HG03520 (cell line): Measurements from ENCODE around the gene UBTD1.
"Not testable (repeated sequence)": the region's sequence is repeated elsewhere in the genome, so short reads cannot be mapped to it uniquely, and the experiment has no call there.

Experiments
- ATAC-seq: cut with Tn5 transposase; IDR thresholded peaks from one replicate; pipeline ENCODE4 v1.9.1; 2021; ENCODE audit warnings: mild to moderate bottlenecking, moderate library complexity; ENCODE audit not compliant: unreplicated experiment

The UBTD1 gene

DNA sequence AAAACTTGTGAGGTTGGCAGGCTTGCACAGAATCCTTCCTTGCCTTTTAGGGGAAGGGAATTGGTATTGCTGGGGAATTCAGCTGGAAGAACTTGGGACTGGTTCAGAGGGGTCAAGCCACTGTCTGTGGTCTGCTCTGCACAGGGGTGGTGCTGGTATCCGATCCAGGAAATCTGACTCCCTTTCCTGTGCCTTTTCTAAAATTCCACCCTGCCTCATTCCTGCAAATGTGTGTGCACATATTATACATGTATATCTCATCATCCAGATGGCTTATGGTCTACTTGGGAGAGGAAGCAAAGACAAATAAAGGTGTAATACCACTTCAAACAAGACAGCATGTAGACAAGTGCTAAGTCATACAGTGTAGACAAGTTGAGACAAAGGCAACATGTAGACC is 14.3 kb downstream of the UBTD1 start:
- no peak for ATAC-seq

DNA sequence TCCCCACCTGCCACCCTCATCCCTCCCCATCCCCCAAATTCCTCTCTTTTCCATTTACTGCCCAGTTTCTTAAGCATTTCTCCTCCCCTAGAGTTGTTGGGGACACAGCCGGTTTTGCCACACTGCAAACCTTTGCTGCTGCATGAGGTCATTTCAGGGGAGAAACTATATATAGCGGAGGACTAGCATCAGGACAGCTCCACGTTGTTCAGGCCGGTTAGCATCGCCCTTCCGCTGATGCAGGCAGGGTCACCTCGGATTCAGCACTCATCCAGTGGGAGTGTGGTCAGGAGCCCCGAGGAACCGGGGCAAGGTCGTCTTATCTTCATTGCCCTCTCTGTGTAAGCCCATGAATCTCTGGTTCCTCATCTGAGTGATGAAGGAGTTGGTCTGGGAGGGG is 15.6 kb downstream of the UBTD1 start:
- no peak for ATAC-seq

DNA sequence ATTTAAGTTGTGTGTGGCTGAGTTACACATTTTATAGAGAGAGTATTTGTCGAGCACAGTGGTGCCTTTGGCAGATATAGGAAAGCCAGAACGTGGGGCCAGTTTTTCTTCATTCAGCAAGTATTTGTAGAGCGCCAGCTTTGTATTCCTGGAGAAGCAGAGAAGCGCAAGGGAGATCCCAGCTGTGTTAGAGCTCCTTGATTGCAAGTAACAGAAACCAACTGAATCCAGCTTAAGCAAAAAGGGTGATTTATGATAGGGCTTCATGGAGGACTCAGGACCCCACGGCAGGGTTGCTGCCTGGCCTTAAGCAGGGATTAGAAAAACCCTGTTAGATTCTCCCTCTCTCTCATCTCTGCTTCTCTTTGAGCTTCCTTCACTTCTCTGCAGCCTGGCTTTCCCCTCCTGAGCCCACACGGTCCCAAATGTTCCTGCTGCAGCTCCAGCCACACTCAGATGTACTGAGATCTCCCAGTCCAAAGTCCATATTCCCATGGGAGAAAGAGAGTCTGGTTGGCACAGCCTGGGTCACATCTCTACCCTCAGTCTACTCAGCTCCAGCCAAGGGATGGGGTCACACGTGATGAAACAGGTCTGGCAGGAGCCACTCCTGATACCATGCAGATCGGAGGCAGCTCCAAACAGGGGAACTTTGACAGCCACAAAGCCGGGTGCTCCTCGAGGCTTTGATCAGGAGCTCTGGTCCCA is 16.7 kb downstream of the UBTD1 start:
- no peak for ATAC-seq

DNA sequence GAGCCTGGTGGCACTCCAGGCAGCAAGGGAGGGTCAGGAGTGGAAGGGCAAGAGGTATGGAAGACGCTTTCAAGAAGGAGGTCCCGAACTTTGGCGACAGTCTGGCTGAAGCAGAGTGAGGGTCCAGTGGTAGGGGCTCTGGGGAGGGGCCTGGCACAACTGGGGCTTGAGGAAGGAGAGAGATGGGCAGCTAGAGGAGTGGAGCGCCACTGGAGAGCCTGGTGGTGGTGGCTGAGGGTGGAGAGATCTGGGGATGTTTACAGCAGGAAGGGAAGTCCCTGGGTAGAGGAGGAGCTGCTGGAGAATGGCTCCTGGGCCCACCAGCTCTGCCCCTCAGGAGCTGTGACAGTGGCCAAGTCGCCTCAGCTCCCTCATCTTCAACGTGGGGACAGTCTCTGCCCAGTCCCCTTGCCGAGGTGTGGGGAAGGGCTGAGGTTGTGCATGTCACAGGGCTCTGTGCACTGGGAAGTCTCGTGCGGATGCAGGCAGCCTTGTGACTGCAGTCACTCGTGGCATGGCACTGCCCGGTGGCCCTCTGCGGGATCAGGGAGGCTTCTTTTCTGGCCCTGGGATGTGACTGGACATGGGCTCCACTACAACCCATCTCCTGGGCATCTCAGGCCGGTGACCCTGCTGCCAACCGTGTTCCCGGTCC is 18.5 kb downstream of the UBTD1 start:
- ATAC-seq, result no peak

DNA sequence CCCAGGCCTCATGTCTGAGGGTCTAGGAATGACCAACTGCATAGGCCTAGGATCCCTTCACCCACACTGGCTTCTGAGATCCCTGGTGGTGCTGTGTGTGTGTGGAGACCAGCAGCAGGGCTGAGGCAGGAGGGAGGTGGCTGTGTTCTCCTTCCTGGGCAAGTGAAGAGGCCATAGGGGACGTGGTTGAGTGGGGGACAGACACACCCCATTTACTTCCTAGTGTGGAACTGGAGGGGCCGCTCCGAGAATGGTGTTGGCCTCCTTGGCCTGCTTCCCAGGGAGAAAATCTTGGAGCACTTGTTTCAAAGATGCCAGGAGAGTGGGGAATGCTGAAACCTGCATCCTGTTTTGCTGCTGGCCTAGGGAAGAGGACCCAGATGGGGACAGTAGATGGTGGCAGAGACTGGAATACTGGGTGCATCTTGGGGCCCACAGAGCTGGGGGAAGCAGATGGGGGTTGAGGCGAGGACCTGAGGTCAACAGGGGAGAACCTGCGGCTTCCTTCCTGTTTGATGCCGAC is 19.1 kb downstream of the UBTD1 start:
- ATAC-seq, result no peak

DNA sequence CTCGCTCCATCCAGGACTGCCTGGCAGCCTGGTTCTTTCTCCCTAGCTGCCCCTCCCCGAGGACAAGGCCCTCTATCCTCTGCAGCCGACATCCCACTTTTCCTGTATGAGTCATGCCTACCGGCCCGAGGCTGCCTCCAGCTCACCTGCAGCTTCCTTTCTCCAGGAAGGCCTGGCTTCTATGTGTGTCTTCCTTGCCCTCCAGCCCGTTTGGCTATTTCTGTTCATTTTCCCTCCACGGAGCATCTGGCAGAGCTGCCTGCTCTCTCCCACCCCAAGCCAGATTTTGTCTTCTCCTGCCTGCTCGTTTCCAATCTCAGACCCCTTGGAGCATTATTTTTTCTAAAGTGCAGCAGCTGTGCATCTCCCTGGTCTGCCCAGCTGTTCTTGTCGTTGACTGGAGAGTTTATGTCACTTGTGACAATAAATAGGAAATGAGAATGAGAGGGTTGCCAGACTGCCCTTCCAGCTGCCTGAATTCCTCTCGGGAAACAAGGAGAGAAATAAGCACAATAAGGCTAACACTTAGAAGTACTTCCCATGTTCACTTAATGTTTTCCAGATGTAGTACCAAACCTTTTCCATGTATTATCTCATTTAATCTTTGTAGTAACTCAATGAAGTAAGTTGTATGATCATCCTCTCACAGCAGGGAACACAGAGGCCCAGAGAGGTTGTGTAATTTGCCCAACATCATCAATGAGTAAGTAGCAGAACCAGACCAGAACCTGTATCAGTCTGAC is 19.7 kb downstream of the UBTD1 start:
- no peak for ATAC-seq

DNA sequence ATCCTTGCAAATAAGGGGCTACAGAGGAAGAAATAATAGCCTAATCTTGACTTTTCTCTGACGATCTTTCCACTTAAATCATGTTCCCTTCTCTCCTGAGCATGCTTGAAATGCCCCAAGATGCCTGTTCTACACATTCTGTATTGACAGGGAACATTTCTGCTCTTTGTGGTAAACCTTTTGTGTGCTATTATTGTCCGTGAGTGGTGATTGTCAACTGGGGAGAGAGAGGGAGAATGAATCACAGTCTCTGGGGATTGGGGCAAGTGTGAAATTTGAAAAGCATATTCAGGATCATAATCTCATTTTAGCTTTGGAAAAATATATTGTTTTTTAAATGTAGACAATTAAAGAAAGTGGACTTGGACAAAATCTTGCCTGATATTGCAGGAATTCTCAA is 20.6 kb downstream of the UBTD1 start:
- no peak for ATAC-seq

DNA sequence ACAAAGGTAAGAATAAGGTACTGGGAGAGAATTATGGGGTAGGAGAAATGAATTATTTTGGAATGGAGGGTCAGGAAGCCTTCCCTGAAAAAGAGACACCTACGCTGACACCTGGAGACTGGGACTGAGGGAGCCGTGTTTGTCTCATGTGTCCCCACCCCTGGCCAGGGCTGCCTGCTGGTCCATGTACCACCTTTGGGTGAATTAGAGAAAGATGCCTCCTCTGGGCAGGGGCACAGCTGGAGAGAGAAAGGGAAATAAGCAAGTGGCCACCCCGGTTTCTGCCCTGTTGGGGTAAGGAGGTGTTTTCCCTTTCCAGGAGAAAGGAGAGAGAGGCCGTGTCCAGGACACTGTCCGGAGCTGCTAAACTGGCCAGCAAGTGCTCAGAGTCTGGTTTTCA is 21.8 kb downstream of the UBTD1 start:
- no peak for ATAC-seq

DNA sequence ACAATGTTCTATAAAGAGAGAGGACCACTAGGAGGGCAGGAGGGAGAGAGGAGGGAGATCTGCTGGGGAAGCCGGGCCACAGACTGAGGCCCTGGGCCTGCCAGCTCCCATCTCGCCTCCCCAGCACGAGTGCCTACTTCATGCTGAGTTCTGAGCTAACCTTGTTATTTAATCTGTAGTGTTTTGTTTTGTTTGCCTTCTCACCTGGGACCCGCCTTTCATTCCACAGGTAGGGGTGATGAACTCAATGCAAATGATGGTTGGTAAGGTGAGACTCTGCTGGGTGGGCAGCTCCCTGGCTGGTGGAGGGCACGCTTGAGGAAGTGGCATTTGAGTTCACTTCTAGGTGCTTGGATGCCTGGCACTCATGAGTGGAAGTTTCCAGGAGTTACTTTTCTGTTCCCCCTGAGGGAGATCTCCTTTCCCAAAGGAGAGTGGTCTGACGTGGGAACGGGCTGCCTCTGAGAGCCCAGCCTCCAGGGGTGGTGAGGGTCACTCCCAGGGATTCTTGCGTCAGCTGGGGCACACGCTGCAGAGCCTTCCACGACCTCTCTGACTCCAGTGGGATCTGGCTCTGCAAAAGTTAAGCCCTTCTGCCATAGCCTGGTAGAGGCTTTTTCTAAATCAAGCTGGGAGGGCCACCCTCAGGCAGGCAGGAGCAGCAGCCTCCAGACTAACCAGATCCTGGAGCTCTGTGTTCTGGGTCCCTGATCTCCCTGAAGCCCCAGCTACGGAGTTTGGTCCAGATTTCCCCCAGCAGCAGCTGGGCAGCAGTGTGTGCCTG is 22.4 kb downstream of the UBTD1 start:
- ATAC-seq, result no peak

DNA sequence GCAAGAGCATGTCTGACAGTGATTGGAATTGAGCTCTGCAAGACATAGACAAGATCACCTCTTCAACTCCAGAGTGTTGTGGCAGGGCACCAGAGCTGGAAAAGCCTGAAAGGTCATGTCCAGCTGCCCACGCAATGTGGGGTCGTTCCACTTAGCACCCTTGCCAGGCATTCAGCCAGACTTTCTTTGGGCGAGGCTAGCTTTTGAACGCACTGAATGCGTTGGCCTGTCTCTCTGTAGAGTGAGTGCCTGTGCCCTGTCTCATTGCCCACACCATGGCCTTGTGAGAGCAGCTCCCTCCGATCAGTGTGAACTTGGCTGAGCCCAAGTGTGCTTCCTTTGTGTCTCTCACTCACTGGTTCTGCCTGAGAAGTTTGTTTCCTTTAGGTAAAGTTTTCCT is 23.3 kb downstream of the UBTD1 start:
- no peak for ATAC-seq

DNA sequence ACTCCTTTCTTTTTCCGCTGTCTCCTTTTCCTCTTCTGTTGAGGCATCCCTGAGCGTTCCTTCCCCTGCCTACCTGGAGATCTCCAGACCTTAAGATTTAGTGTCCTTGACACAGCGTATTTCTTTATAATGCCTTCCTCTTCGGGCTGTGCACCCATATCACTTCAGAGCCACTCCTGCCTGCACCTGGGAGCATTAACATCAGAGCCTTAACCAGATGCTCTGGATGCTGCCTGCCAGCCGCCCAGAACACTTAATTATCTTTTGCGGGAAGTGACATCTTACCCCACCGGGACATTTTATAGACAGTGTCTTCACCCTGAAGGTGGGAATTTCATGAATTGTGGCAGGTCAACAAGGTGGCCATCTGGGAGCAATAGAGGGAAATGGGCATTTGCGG is 24.2 kb downstream of the UBTD1 start:
- ATAC-seq, result no peak

DNA sequence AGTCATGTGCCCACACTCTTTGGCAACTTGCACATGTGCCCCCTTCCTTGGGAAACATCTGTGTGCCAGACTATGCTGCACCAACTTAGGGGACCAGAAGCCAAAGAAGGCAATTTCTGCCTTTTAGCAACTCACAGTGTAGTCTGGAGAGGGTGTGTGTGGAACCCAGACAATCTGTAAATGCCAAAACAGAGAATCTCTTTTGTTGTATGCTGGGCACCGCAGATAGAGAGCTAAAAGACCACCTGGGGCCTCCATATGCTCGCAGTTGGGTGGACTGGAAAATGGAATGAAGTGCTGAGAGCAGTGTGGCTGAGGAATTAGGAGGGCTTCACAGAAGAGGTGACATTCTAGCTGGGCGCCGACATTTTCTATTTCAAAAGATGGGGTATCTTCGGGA is 26.4 kb downstream of the UBTD1 start:
- ATAC-seq, result no peak

DNA sequence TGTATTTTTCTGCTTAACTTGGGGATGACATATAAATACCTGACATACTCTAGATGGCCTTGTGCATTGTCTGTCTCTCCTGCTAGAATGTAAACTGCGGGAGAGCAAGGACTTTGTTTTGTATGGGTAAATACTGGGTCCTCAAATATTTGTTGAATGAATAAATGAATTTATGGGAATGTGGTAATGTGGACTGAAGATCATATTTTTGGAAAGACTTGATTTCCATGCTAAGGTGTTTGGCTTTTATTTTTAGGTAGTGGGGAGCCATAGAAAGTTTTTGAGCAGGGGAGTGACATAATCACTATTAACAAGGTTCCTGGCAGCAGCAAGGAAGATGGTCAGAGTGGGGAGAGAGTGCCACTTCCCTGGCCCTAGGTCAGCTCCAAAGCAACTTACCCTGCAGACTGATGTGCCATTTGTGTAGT is 27.0 kb downstream of the UBTD1 start:
- ATAC-seq, result no peak

DNA sequence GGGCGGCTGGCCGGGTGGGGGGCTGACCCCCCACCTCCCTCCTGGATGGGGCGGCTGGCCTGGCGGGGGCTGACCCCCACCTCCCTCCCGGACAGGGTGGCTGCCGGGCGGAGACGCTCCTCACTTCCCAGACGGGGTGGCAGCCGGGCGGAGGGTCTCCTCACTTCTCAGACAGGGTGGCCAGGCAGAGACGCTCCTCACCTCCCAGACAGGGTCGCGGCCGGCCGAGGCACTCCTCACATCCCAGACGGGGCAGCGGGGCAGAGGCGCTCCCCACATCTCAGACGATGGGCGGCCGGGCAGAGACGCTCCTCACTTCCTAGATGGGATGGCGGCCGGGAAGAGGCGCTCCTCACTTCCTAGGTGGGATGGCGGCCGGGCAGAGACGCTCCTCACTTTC is 30.2 kb downstream of the UBTD1 start:
- not testable (repeated sequence) for ATAC-seq

DNA sequence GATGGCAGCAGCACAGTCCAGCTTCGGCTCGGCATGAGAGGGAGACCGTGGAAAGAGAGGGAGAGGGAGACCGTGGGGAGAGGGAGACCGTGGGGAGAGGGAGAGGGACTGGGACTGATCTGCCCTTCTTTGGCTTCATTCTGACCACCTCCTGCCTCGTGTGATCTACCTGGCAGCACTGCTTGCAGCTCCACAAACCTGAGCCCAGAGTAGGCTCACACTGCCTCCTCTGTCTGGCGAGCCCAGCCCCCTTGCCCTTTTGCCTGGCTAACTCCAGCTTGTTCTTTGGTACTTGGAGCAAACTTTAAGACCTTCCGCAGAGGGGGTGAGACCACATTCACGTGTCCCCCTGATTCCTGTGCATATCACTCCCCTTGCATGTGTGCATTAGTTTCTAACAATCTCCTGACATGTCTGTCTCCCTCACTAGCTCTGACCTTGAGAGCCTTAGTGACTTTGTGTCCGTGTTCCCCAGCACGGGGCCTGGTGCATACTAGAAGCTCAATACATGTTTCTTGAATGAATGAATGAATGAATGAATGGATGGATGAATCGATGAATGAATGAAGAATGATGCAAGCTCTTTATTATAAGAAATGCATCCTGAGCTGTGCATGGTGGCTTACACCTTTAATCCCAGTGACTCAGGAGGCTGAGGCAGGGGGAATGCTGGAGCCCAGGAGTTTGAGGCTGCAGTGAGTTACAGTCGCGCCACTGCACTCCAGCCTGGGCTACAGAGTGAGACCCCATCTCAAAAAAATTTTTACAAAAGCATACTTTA is 31.2 kb downstream of the UBTD1 start:
- ATAC-seq, result no peak

DNA sequence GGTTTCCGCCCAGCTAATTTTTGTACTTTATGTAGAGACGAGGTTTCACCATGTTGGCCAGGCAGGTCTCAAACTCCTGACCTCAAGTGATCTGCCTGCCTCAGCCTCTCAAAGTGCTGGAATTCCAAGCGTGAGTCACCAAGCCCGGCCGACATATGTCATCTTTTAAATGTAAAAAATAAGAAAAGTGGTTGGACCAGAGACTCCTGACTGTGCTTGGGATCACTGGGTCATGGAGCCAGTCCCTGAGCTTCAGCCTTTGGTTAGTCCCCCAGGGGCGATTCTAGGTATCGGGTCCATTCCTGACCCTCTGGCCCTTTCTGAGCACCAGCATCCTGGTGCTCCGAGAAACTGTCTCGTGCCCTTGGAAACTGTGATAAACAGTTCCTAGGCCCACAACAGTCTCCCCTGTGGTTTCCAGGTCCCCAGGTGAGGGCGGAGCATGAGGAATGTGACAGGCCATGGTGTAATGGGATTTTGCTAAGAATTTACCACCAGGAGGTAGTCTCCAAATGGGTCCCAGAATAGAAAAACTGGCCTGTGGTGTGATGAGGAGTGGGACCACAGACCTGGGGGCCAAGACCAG is 32.8 kb downstream of the UBTD1 start:
- no peak for ATAC-seq

DNA sequence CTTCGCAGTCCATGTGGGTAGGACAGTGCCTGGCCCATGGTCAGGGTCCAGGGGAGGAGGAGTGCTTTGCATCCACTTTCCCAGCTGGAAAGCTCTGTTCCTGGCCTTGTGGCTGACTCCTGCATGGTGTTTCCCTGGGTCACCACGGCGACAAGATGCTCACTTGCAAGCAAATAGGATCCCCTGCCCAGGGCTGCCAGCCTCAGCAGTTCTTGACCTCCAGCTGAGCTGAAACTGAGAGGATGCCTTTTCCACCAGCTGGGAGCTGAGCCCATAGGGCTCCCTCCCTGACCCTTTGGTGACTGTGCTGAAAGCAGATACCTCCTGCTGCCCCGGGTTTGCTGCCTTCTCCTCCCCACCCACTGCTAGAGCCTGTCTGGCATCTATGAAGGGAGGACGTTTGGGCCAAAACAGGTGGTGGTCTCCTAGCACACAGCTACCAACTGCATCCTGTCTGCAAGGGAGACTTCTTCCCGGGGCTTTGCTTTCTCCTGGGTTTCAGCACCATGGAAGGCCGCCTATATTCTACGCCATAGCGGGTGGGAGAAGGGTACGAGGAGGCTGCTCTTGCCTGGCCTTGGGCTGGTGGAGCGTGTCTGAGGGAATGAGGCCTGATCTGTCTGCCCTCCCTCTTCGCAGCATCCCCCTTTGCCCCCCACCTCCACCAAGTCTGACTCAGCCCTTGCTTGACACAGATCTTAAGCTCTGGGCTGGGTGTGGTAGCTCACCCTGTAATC is 34.4 kb downstream of the UBTD1 start:
- ATAC-seq, result no peak

DNA sequence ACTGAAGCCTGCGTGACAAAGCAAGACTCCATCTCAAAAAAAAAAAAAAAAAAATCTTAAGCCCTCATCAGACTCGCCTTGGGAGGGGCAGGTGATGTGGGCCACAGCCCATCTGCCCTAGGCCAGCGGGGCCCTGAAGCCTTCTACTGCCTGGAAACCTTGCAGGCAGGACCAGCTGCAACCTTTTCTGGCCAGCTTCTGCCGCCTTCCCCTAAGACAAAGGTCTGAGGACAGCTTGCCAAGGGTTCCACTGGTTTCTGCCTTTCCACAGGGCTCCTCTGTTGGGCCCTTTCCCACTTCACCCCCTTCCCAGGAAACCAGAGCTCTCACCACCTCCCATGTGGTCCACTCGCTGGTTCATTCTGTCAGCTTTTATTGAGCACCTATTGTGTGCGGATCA is 35.2 kb downstream of the UBTD1 start:
- ATAC-seq, result no peak

DNA sequence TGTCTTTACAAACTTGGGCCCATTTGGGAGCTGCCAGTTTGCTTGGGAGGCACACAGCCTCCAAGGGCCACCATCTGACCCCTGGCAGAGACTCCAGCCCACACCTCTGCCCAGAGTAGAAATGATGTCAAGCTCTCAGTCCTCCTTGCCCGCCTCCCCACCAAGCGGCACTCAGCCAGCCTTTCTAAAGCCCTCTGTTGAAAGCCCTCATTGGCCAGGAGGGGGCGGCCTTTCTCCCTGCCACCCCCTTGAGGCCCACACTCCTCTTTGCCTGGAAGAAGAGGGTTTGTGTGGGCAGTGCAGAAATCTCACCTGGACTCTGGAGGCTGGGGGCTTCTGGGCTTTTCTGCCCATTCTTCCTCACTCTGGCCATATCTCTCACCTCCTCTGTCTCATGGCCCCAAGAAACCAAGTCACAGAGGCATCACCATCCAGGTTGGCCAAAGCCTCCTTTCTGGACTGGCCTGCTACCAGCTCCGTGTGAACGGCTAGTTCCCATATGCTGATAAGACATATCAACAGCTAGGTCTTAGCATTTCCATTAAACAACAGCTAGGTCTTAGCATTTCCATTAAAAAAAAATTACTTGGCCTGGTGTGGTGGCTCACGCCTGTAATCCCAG is 36.1 kb downstream of the UBTD1 start:
- ATAC-seq, result no peak
